Calu3 (cell line): Measurements from ENCODE around the gene ZBTB16. TPM values are rescaled to one million over a fixed set of nuclear protein-coding genes. Genes with fewer than 3 reads are reported as not detected.

Experiments
- BruUV-seq: library from RNA; stranded (reverse); fragments of 400-500 nt; replicated peaks from 2 replicates; lab custom pipeline; 2021; lab: Mats Ljungman, UMichigan
- CTCF ChIA-PET: fragments of 300-600 bp; sonication (Branson Sonifier 250); formaldehyde crosslinking; loops from one replicate; lab custom pipeline; 2022; ENCODE audit warnings: antibody characterized with exemption; lab: Charles Lee
- DNase-seq: peaks from one replicate; pipeline ENCODE4 v3.0.0; 2022
- H3K27ac Mint-ChIP-seq: one replicate; pipeline ENCODE4 v1.8.0; 2022; ENCODE audit warnings: mixed read lengths; ENCODE audit not compliant: unreplicated experiment
- H3K27me3 Mint-ChIP-seq: one replicate; pipeline ENCODE4 v1.8.0; 2022; ENCODE audit warnings: mixed read lengths; ENCODE audit not compliant: unreplicated experiment
- H3K36me3 Mint-ChIP-seq: one replicate; pipeline ENCODE4 v1.8.0; 2022; ENCODE audit warnings: mild to moderate bottlenecking, moderate library complexity, mixed read lengths; ENCODE audit not compliant: insufficient read depth, unreplicated experiment
- H3K4me1 Mint-ChIP-seq: one replicate; pipeline ENCODE4 v1.8.0; 2022; ENCODE audit warnings: mild to moderate bottlenecking, low read depth, mixed read lengths; ENCODE audit not compliant: unreplicated experiment
- H3K4me3 Mint-ChIP-seq: one replicate; pipeline ENCODE4 v1.8.0; 2022; ENCODE audit warnings: mild to moderate bottlenecking, low read depth, moderate library complexity, mixed read lengths; ENCODE audit not compliant: unreplicated experiment
- H3K9me3 Mint-ChIP-seq: one replicate; pipeline ENCODE4 v1.8.0; 2022; ENCODE audit warnings: low read depth, mixed read lengths; ENCODE audit not compliant: unreplicated experiment
- intact Hi-C: fragments of 100-400 bp; cut with micrococcal nuclease; formaldehyde crosslinking; loops from one replicate; pipeline ENCODE4 v1.10.0; 2022; ENCODE audit not compliant: unreplicated experiment
- total RNA-seq: library from RNA; stranded (reverse); gene quantifications from 2 replicates; pipeline ENCODE4 v1.2.3, GENCODE V29; 2022
- TF ChIP-seq, protein P1 (sequence below): fragments of 200-600 bp; IDR thresholded peaks from one replicate; pipeline ENCODE4 v1.8.0; 2022; ENCODE audit warnings: antibody characterized with exemption; ENCODE audit not compliant: unreplicated experiment

Gene ZBTB16
- total RNA-seq, 1 experiment from 2014 or later, result not detected

DNA sequence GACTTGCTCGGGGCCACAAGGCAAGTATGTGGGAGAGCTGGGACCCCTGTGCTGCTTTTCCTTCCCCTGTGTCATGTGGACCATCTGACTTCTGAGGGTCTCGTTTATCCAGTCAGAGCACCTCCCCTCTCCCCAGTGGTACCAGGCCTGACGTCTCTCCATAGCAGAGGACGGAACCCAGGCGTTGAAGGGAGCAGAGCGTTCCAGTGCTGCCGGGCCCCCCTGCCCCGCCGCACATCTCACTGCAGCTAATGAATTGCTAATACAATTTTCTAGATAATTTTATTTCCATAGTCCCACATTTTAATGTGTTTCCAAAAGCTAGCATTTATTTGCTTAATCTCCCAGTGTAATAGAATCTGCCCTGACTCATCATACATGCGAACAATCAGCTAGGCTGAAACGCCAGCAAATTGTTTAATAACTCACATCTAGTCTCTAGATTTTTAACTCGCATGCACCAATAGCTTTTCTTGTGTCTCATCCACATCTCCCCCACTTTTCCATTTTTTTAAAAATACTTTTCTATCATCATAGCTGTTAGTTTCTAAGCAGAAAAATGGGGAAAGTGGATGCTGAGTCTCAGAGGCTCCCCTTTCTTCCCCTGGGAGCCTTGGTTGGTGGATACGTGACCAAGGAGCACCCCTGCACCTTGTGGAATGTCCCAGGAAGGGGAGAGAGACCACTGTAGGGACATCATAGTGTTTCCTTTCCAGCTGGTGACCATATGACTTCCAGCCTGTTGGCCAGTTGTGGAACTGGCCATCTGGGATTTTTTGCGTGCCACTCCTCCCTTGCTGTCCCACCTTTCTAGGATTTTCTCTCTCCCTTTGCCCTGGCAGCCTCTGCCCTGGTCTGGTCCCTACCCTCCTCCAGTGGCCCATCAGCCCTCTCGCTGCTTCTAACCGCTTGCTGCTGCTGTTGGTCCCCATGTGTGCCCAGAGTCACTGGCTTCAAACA is 178.1 kb downstream of the ZBTB16 start:
- H3K36me3 Mint-ChIP-seq, result no peaks in the 10 kb centered on the region
- TF ChIP-seq, protein P1, sequence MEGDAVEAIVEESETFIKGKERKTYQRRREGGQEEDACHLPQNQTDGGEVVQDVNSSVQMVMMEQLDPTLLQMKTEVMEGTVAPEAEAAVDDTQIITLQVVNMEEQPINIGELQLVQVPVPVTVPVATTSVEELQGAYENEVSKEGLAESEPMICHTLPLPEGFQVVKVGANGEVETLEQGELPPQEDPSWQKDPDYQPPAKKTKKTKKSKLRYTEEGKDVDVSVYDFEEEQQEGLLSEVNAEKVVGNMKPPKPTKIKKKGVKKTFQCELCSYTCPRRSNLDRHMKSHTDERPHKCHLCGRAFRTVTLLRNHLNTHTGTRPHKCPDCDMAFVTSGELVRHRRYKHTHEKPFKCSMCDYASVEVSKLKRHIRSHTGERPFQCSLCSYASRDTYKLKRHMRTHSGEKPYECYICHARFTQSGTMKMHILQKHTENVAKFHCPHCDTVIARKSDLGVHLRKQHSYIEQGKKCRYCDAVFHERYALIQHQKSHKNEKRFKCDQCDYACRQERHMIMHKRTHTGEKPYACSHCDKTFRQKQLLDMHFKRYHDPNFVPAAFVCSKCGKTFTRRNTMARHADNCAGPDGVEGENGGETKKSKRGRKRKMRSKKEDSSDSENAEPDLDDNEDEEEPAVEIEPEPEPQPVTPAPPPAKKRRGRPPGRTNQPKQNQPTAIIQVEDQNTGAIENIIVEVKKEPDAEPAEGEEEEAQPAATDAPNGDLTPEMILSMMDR, result no peak
- intact Hi-C loops, result no loop called here
- no peak overlapping the region for H3K27ac Mint-ChIP-seq
- no peak for DNase-seq
- BruUV-seq, result no TSS peak
- no peaks in the 10 kb centered on the region for H3K9me3 Mint-ChIP-seq
- H3K27me3 Mint-ChIP-seq, result peaks cover 89% of the 10 kb centered on the region
- CTCF ChIA-PET, result no interaction called here
- H3K4me3 Mint-ChIP-seq, result no peak overlapping the region
- H3K4me1 Mint-ChIP-seq, result no peaks in the 10 kb centered on the region

DNA sequence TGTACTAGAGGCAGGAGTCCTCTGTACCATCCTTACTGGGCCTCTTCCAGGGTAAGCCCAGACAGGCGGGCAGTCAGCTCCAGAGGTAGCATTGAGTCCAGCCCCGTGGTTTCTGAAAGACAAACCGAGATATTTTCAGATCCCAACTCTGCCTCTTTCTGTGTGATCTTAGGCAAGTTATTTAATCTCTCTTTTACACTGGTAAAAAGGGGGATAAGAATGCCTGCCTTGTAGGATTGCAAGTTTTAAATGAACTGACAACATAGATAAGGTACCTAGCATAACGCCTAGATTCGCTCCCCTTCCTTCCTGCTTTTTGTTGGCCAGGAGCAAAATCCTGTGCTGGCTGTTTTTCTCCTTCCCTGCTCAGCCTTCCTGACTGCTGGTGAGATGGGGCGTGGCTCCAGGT is 180.2 kb downstream of the ZBTB16 start:
- TF ChIP-seq, protein P1, result no peak
- intact Hi-C loops, result no loop called here
- H3K27me3 Mint-ChIP-seq, result peaks cover 87% of the 10 kb centered on the region
- no peaks in the 10 kb centered on the region for H3K36me3 Mint-ChIP-seq
- DNase-seq, result no peak
- no TSS peak for BruUV-seq
- H3K9me3 Mint-ChIP-seq, result no peaks in the 10 kb centered on the region
- CTCF ChIA-PET, result no interaction called here
- H3K4me1 Mint-ChIP-seq, result no peaks in the 10 kb centered on the region
- H3K27ac Mint-ChIP-seq, result no peak overlapping the region
- no peak overlapping the region for H3K4me3 Mint-ChIP-seq

GRCh38 chr11:114242032-114242431 is 182.5 kb downstream of the ZBTB16 start:
- TF ChIP-seq, protein P1, result no peak
- Mint-ChIP-seq H3K4me1 (no peaks in the 10 kb centered on the region), H3K27ac (no peak overlapping the region), H3K4me3 (no peak overlapping the region), H3K9me3 (no peaks in the 10 kb centered on the region), H3K27me3 (peaks cover 87% of the 10 kb centered on the region), H3K36me3 (no peaks in the 10 kb centered on the region)
- CTCF ChIA-PET, result no interaction called here
- DNase-seq, result no peak
- BruUV-seq, result no TSS peak
- intact Hi-C loops, result no loop called here

DNA sequence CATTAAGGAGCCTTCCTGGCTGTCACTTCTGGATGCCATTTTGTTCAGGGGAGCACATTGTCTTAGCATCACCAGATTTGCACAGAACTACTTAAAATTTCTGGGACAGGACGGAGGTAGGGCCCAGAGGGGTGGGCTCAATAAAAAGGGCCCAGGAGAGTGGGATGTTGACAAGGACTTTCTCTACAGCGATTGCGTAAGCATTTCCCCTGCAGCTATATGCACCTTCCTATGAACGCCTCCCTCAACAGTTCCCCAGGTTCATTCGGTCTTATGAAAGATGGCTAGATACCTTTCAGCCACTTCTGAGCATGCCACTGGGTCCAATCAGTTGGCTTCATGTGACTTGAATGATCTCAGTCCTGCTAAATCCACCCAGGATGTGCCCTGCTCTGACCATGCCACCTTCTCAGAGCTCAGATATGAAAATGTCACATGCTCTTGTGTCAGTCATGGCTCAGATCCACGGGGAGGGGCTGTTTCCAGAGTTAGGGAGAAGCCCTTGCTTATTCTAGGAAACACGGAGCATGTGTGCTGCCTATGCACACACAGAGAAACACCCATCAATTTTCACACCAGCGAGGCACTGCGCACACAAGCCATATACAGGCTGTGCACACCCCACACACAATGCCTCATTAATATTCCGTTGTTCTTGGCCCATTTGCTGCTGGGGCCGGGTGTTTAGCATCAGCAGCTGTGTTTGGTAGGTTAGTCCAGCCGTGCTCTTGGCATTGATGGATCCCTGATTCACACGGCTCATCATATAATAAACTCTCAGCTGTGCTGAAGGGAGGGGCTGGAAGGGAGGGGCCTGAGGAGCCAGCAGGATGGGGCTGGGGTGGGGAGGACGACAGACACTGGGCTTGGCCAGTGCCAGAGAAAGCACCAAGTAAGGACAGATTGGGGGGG is 184.2 kb downstream of the ZBTB16 start:
- TF ChIP-seq, protein P1, result no peak
- CTCF ChIA-PET, result interaction anchor here (0.6 kb wide), 1 partner anchor 1952 kb away, joined by 3 read pairs; no protein-coding TSS in a partner anchor
- Mint-ChIP-seq H3K4me3 (no peak overlapping the region), H3K9me3 (no peaks in the 10 kb centered on the region), H3K27me3 (peaks cover 87% of the 10 kb centered on the region), H3K4me1 (no peaks in the 10 kb centered on the region), H3K27ac (no peak overlapping the region), H3K36me3 (no peaks in the 10 kb centered on the region)
- DNase-seq, result no peak
- no TSS peak for BruUV-seq
- intact Hi-C loops, result no loop called here
